IMR-90 (cell line): ENCODE results near the gene TIGAR. TPM values are rescaled to one million over a fixed set of nuclear protein-coding genes. Genes with fewer than 3 reads are reported as not detected.

ENCODE experiments used
- ATAC-seq: fragments of 200-7000 bp; cut with Tn5 transposase; 2 replicates; pipeline ENCODE4 v1.9.1; 2020; ENCODE audit warnings: low read depth, mild to moderate bottlenecking, moderate library complexity
- BruUV-seq: library from RNA; stranded (reverse); fragments of 400-500 nt; replicated peaks from 2 replicates; lab custom pipeline; 2021; lab: Mats Ljungman, UMichigan
- CTCF ChIA-PET: fragments of 300-600 bp; formaldehyde crosslinking; extraction: SDS; loops from one replicate; lab custom pipeline; 2021; ENCODE audit warnings: antibody characterized with exemption; lab: Yijun Ruan, JAX
- POLR2A ChIA-PET: fragments of 300-600 bp; sonication (Branson Sonifier 250); formaldehyde crosslinking; loops from one replicate; lab custom pipeline; 2022; ENCODE audit warnings: antibody characterized with exemption; ENCODE audit not compliant: unreplicated experiment; lab: Charles Lee
- DNase-seq: peaks from one replicate; pipeline ENCODE4 v3.0.0; 2013
- H2AFZ ChIP-seq: replicated peaks from 2 replicates; pipeline ENCODE3; 2013; ENCODE audit warnings: low read length, mild to moderate bottlenecking; ENCODE audit not compliant: poor library complexity
- H2AK5ac ChIP-seq: 2 replicates; pipeline ENCODE4 v1.6.1; 2013; ENCODE audit warnings: low read depth, low read length, inconsistent platforms
- H2AK9ac ChIP-seq: replicated peaks from 2 replicates; pipeline ENCODE3; 2013; ENCODE audit warnings: mild to moderate bottlenecking, low read depth, low read length, moderate library complexity; ENCODE audit not compliant: poor library complexity
- H2BK120ac ChIP-seq: 2 replicates; pipeline ENCODE4 v1.6.1; 2013; ENCODE audit warnings: low read depth, low read length, inconsistent platforms
- H2BK15ac ChIP-seq: 3 replicates; pipeline ENCODE4 v1.6.1; 2013; ENCODE audit warnings: low read depth, low read length, inconsistent platforms
- H2BK20ac ChIP-seq: 2 replicates; pipeline ENCODE4 v1.6.1; 2013; ENCODE audit warnings: low read depth, mild to moderate bottlenecking, inconsistent platforms, low read length, moderate library complexity
- H2BK5ac ChIP-seq: 2 replicates; pipeline ENCODE4 v1.6.1; 2013; ENCODE audit warnings: mild to moderate bottlenecking, low read depth, low read length, inconsistent platforms; ENCODE audit not compliant: poor library complexity, severe bottlenecking
- H3K14ac ChIP-seq: replicated peaks from 2 replicates; pipeline ENCODE4 v1.6.1; 2013; ENCODE audit warnings: low read depth, low read length, inconsistent platforms
- H3K18ac ChIP-seq: 2 replicates; pipeline ENCODE4 v1.6.1; 2013; ENCODE audit warnings: low read depth, low read length, control low read depth
- H3K23ac ChIP-seq: 2 replicates; pipeline ENCODE4 v1.6.1; 2013; ENCODE audit warnings: low read depth, low read length, inconsistent platforms
- H3K27ac ChIP-seq: 2 replicates; pipeline ENCODE4 v1.5.1; 2013; ENCODE audit warnings: mild to moderate bottlenecking, control low read depth, low read length; ENCODE audit not compliant: insufficient read depth
- H3K27me3 ChIP-seq: 2 replicates; pipeline ENCODE4 v1.6.1; 2013; ENCODE audit warnings: low read length; ENCODE audit not compliant: control insufficient read depth, insufficient read depth
- H3K36me3 ChIP-seq: 2 replicates; pipeline ENCODE4 v1.6.1; 2013; ENCODE audit warnings: low read length, mixed read lengths; ENCODE audit not compliant: control insufficient read depth, insufficient read depth
- H3K4ac ChIP-seq: 2 replicates; pipeline ENCODE4 v1.6.1; 2013; ENCODE audit warnings: low read depth, low read length, inconsistent platforms
- H3K4me1 ChIP-seq: 2 replicates; pipeline ENCODE4 v1.6.1; 2013; ENCODE audit warnings: low read length, mixed read lengths; ENCODE audit not compliant: control insufficient read depth, insufficient read depth
- H3K4me2 ChIP-seq: 2 replicates; pipeline ENCODE4 v1.6.1; 2013; ENCODE audit warnings: low read depth, mild to moderate bottlenecking, control low read depth, low read length, moderate library complexity
- H3K4me3 ChIP-seq: 2 replicates; pipeline ENCODE4 v1.5.1; 2013; ENCODE audit warnings: low read depth, mild to moderate bottlenecking, control low read depth, low read length, moderate library complexity; ENCODE audit not compliant: insufficient read depth
- H3K56ac ChIP-seq: 2 replicates; pipeline ENCODE4 v1.6.1; 2013; ENCODE audit warnings: low read length, inconsistent platforms; ENCODE audit not compliant: insufficient read depth; ENCODE audit errors: extremely low read depth
- H3K79me1 ChIP-seq, 2 experiments: 2 replicates each; pipeline ENCODE4 v1.6.1; 2013; ENCODE audit warnings: low read length in 2 of 2, inconsistent platforms in 1 of 2, low read depth in 1 of 2
- H3K9ac ChIP-seq: 2 replicates; pipeline ENCODE4 v1.6.1; 2013; ENCODE audit warnings: low read depth, low read length, control low read depth
- H3K9me1 ChIP-seq: 2 replicates; pipeline ENCODE4 v1.6.1; 2013; ENCODE audit warnings: low read length, inconsistent platforms; ENCODE audit not compliant: insufficient read depth
- H3K9me3 ChIP-seq: 2 replicates; pipeline ENCODE4 v1.6.1; 2013; ENCODE audit warnings: low read length; ENCODE audit not compliant: control insufficient read depth, insufficient read depth
- H4K20me1 ChIP-seq: 2 replicates; pipeline ENCODE4 v1.6.1; 2013; ENCODE audit warnings: low read length, inconsistent platforms; ENCODE audit not compliant: insufficient read depth
- H4K5ac ChIP-seq: 2 replicates; pipeline ENCODE4 v1.6.1; 2013; ENCODE audit warnings: mild to moderate bottlenecking, low read depth, low read length, control low read depth
- H4K8ac ChIP-seq, 2 experiments: 2 replicates each; pipeline ENCODE4 v1.6.1; 2013; ENCODE audit warnings: low read depth in 2 of 2, low read length in 2 of 2, control low read depth in 1 of 2, inconsistent platforms in 1 of 2
- H4K91ac ChIP-seq: 2 replicates; pipeline ENCODE4 v1.6.1; 2013; ENCODE audit warnings: low read depth, low read length, inconsistent platforms; ENCODE audit not compliant: insufficient read depth
- CHD1 ChIP-seq: IDR thresholded peaks from 2 replicates; pipeline ENCODE4 v1.6.1; 2012; ENCODE audit warnings: low read depth, low read length, improper control_type of control experiment
- FOS ChIP-seq: fragments of 150-350 bp; IDR thresholded peaks from 2 replicates; pipeline ENCODE4 v1.6.1; 2016; ENCODE audit warnings: low read depth, low read length
- MAFK ChIP-seq: IDR thresholded peaks from 2 replicates; pipeline ENCODE4 v1.6.1; 2012; ENCODE audit warnings: low read depth, low read length, improper control_type of control experiment
- MAZ ChIP-seq: IDR thresholded peaks from 2 replicates; pipeline ENCODE4 v1.6.1; 2012; ENCODE audit warnings: low read depth, mild to moderate bottlenecking, low read length, improper control_type of control experiment, moderate library complexity, borderline replicate concordance
- MXI1 ChIP-seq: IDR thresholded peaks from 2 replicates; pipeline ENCODE4 v1.6.1; 2012; ENCODE audit warnings: low read depth, mild to moderate bottlenecking, low read length, moderate library complexity, borderline replicate concordance
- NFE2L2 ChIP-seq: fragments of 150-350 bp; IDR thresholded peaks from 2 replicates; pipeline ENCODE4 v1.6.1; 2016; ENCODE audit warnings: low read depth, mild to moderate bottlenecking, low read length
- POLR2A ChIP-seq: IDR thresholded peaks from 2 replicates; pipeline ENCODE4 v1.6.1; 2012; ENCODE audit warnings: mild to moderate bottlenecking, low read depth, low read length
- RAD21 ChIP-seq: IDR thresholded peaks from 2 replicates; pipeline ENCODE4 v1.6.1; 2012; ENCODE audit warnings: low read length, improper control_type of control experiment
- RCOR1 ChIP-seq: IDR thresholded peaks from 2 replicates; pipeline ENCODE4 v1.6.1; 2012; ENCODE audit warnings: mild to moderate bottlenecking, low read length, improper control_type of control experiment; ENCODE audit not compliant: insufficient replicate concordance
- RFX5 ChIP-seq: IDR thresholded peaks from 2 replicates; pipeline ENCODE4 v1.8.0; 2012; ENCODE audit warnings: low read depth, mild to moderate bottlenecking, low read length, moderate library complexity
- SMC3 ChIP-seq: fragments of 150-350 bp; IDR thresholded peaks from 2 replicates; pipeline ENCODE4 v1.6.1; 2016; ENCODE audit warnings: low read depth, mild to moderate bottlenecking, antibody characterized with exemption, low read length, moderate library complexity
- WGBS, 2 experiments: methylation state at CpG; one replicate each; pipeline versions ENCODE4 v1.1.5 to v1.1.7; 2013; ENCODE audit warnings: missing lambda C conversion rate in 2 of 2; ENCODE audit not compliant: insufficient read length in 1 of 2; ENCODE audit errors: extremely low coverage in 2 of 2; 5-methylcytosine and 5-hydroxymethylcytosine counted together
- dilution Hi-C: fragments of 300-500 bp; cut with HindIII; formaldehyde crosslinking; loops from one replicate; pipeline ENCODE4 v1.14.3; 2018; ENCODE audit warnings: low sequenced_read_pairs; ENCODE audit not compliant: unreplicated experiment
- in situ Hi-C: fragments of 300-500 bp; cut with MboI; formaldehyde crosslinking; loops from 3 replicates; pipeline ENCODE4 v1.14.3; 2019; ENCODE audit warnings: low sequenced_read_pairs, inconsistent platforms, mixed read lengths
- intact Hi-C: fragments of 100-400 bp; cut with micrococcal nuclease; formaldehyde crosslinking; loops from 2 replicates; pipeline ENCODE4 v1.10.0; 2022
- polyA plus RNA-seq, 3 experiments: library from polyadenylated mRNA; depleted of rRNA; stranded (reverse); fragments of >200 nt; gene quantifications; 2 replicates each; pipeline ENCODE4 v1.2.3, GENCODE V29; 2012; ENCODE audit warnings: low replicate concordance in 1 of 3
- total RNA-seq: library from RNA; depleted of rRNA; stranded (reverse); fragments of >200 nt; gene quantifications from 2 replicates; pipeline ENCODE4 v1.2.3, GENCODE V29; 2012
- TF ChIP-seq, protein P1 (sequence below): fragments of 150-350 bp; IDR thresholded peaks from 2 replicates; pipeline ENCODE4 v1.6.1; 2017; ENCODE audit warnings: mild to moderate bottlenecking, antibody characterized with exemption, low read length, low read depth
- TF ChIP-seq, protein P2 (sequence below): fragments of 150-350 bp; IDR thresholded peaks from 2 replicates; pipeline ENCODE4 v1.6.1; 2016; ENCODE audit warnings: low read depth, mild to moderate bottlenecking, low read length, moderate library complexity, borderline replicate concordance
- TF ChIP-seq, protein P3 (sequence below): conservative IDR thresholded peaks from 2 replicates; pipeline ENCODE4 v1.5.1; 2012; ENCODE audit warnings: mild to moderate bottlenecking, low read depth, low read length, improper control_type of control experiment

Gene TIGAR
- total and polyA plus RNA-seq, 2 of the 4 experiments (the other 2 are of a cell fraction): 7.3 to 13.7 TPM

DNA sequence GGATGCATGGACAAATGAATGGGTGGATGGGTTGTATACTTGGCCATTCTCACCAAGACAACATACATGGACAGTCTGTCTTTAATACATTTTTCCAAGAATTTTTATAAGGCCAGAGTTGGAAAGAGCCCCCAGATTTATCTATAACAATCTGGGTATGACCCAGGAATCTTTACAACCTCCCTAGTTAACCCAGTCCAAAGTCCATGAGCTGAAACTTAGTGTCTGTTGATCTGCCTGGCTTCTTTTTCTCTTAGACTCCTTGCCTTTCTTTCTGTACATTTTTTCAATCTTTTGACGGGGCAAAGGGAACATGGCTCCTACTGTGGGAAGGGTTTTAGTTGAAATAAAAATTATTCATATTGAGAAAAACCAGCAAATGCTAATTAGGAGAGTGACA, 57.8 kb downstream of the TIGAR start:
- Histone ChIP-seq H3K9ac (no peak overlapping the region), H2BK15ac (no peak overlapping the region), H4K20me1 (no peaks in the 10 kb centered on the region), H3K9me3 (no peaks in the 10 kb centered on the region), H3K27me3 (peaks cover 9% of the 10 kb centered on the region), H3K4ac (no peak overlapping the region), H3K79me1 (no peaks in the 10 kb centered on the region), H3K23ac (no peak overlapping the region), H2AK5ac (no peak overlapping the region), H3K36me3 (no peaks in the 10 kb centered on the region), H3K18ac (no peak overlapping the region), H2AFZ (no peak overlapping the region), H3K9me1 (no peaks in the 10 kb centered on the region), H2AK9ac (no peak overlapping the region), H3K4me1 (no peaks in the 10 kb centered on the region), H4K5ac (no peak overlapping the region), H3K14ac (no peak overlapping the region), H3K4me3 (no peak overlapping the region), H2BK20ac (no peak overlapping the region), H2BK120ac (no peak overlapping the region), H4K91ac (no peak overlapping the region), H2BK5ac (no peak overlapping the region), H4K8ac (no peak overlapping the region), H3K4me2 (no peak overlapping the region), H3K27ac (no peak overlapping the region), H3K56ac (no peak overlapping the region)
- dilution Hi-C loops (no loop called here), in situ Hi-C loops (no loop called here), intact Hi-C loops (no loop called here)
- ChIA-PET POLR2A (no interaction called here), CTCF (no interaction called here)
- no CpG with 5 or more reads among the region's 1 CpG for WGBS, 2 experiments
- no peak for DNase-seq
- TF ChIP-seq RFX5 (no peak), NFE2L2 (no peak), RAD21 (no peak), POLR2A (no peak), FOS (no peak), MXI1 (no peak), SMC3 (no peak), MAZ (no peak), RCOR1 (no peak), CHD1 (no peak), MAFK (no peak)
- TF ChIP-seq, protein P1, sequence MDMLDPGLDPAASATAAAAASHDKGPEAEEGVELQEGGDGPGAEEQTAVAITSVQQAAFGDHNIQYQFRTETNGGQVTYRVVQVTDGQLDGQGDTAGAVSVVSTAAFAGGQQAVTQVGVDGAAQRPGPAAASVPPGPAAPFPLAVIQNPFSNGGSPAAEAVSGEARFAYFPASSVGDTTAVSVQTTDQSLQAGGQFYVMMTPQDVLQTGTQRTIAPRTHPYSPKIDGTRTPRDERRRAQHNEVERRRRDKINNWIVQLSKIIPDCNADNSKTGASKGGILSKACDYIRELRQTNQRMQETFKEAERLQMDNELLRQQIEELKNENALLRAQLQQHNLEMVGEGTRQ: no peak
- TF ChIP-seq, protein P2, sequence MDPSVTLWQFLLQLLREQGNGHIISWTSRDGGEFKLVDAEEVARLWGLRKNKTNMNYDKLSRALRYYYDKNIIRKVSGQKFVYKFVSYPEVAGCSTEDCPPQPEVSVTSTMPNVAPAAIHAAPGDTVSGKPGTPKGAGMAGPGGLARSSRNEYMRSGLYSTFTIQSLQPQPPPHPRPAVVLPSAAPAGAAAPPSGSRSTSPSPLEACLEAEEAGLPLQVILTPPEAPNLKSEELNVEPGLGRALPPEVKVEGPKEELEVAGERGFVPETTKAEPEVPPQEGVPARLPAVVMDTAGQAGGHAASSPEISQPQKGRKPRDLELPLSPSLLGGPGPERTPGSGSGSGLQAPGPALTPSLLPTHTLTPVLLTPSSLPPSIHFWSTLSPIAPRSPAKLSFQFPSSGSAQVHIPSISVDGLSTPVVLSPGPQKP: no peak
- TF ChIP-seq, protein P3, sequence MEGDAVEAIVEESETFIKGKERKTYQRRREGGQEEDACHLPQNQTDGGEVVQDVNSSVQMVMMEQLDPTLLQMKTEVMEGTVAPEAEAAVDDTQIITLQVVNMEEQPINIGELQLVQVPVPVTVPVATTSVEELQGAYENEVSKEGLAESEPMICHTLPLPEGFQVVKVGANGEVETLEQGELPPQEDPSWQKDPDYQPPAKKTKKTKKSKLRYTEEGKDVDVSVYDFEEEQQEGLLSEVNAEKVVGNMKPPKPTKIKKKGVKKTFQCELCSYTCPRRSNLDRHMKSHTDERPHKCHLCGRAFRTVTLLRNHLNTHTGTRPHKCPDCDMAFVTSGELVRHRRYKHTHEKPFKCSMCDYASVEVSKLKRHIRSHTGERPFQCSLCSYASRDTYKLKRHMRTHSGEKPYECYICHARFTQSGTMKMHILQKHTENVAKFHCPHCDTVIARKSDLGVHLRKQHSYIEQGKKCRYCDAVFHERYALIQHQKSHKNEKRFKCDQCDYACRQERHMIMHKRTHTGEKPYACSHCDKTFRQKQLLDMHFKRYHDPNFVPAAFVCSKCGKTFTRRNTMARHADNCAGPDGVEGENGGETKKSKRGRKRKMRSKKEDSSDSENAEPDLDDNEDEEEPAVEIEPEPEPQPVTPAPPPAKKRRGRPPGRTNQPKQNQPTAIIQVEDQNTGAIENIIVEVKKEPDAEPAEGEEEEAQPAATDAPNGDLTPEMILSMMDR: no peak
- no peak for ATAC-seq
- BruUV-seq: no TSS peak
